MV-4-11 (cell line): ENCODE measurements around the gene SH3BP5L.
A peak's percentile ranks its signal among the peaks of the same experiment; 100 is the strongest.

Experiments
- DNase-seq: peaks from one replicate; lab custom pipeline; 2025; lab: John Stamatoyannopoulos, UW

The SH3BP5L gene

GRCh38 chr1:248825909-248826760 lies at the start of gene SH3BP5L:
TSS of gene SH3BP5L (minus strand) at chr1:248825915. CDS start at chr1:248824935, 980 bp downstream.
- DNase-seq, result peak; percentile 94

- peak; percentile 95 for DNase-seq
Observed at GRCh38 chr1:248873993-248874533, 48.3 kb upstream of the SH3BP5L start.

GRCh38 chr1:248873409-248873992 lies 47.8 kb upstream of the SH3BP5L start:
- DNase-seq, result peak; percentile 95

GRCh38 chr1:248872752-248873408 lies 47.2 kb upstream of the SH3BP5L start:
- peak; percentile 56 for DNase-seq

- DNase-seq, result no peak
Observed at GRCh38 chr1:248871837-248872401, 46.2 kb upstream of the SH3BP5L start.

GRCh38 chr1:248862998-248863881 lies 37.5 kb upstream of the SH3BP5L start:
- peak; percentile 67 for DNase-seq

- DNase-seq, result no peak
Observed at GRCh38 chr1:248862695-248862997, 36.9 kb upstream of the SH3BP5L start.

- no peak for DNase-seq
Observed at GRCh38 chr1:248861616-248862015, 35.9 kb upstream of the SH3BP5L start.

- DNase-seq, result no peak
Observed at GRCh38 chr1:248860007-248860406, 34.3 kb upstream of the SH3BP5L start.

GRCh38 chr1:248858891-248859889 lies 33.5 kb upstream of the SH3BP5L start, which contains the start of gene ZNF692:
TSS of gene ZNF692 (minus strand) at chr1:248859085. CDS start at chr1:248858309, 776 bp downstream.
- peak; percentile 96 for DNase-seq

GRCh38 chr1:248858096-248858890 lies 32.6 kb upstream of the SH3BP5L start:
- peak; percentile 76 for DNase-seq

GRCh38 chr1:248857749-248858095 lies 32.0 kb upstream of the SH3BP5L start:
- no peak for DNase-seq

- DNase-seq, result no peak
Observed at GRCh38 chr1:248857201-248857600, 31.5 kb upstream of the SH3BP5L start.

GRCh38 chr1:248856176-248856575 lies 30.5 kb upstream of the SH3BP5L start:
- no peak for DNase-seq

- DNase-seq, result no peak
Observed at GRCh38 chr1:248855580-248855979, 29.9 kb upstream of the SH3BP5L start.

GRCh38 chr1:248853663-248854375 lies 28.1 kb upstream of the SH3BP5L start:
- DNase-seq, result no peak

GRCh38 chr1:248852481-248853405 lies 27.0 kb upstream of the SH3BP5L start:
- peak; percentile 73 for DNase-seq

- DNase-seq, result no peak
Observed at GRCh38 chr1:248851390-248851789, 25.7 kb upstream of the SH3BP5L start.
